ENCODE results near the gene MT2A. TPM values are rescaled to one million over a fixed set of nuclear protein-coding genes. Genes with fewer than 3 reads are reported as not detected.

MT2A gene
- total and polyA plus RNA-seq, 2 of the 4 experiments (the other 2 are of a cell fraction) = 25.5 to 621 TPM

DNA sequence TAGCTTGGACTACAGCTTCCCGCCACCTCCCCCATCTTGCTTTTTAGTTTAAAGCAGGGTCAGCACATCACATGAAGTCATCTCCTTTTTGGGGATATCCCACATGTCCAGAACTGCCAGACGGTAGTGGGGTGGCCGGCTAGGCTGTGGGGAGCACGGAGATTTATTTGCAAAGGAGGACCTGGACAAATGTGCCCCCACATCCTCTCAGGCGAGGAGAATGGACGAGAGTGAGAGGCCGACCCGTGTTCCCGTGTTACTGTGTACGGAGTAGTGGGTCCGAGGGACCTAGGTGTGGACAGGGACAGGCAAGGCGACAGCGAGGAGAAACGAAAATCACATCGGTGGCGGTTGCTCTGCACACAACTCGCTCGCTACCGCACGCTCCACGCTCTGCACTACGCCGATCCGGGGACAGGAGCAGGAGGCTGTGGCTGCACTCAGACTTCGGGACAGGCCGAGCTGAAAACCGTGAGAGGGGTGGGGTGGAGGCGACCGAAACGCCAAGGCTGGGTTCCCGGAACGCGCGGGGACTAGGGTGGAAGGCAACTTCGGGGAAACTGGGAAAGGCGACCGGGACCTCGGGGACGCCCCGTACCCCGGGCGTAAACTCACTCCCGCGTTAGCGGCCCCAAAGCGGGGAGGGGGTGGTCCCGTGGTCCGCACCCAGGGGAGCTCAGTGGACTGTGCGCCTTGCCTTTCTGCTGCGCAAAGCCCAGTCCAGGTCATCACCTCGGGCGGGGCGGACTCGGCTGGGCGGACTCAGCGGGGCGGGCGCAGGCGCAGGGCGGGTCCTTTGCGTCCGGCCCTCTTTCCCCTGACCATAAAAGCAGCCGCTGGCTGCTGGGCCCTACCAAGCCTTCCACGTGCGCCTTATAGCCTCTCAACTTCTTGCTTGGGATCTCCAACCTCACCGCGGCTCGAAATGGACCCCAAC is 29.7 kb downstream of the MT2A start, which contains the start of gene MT1A:
Gene MT1A, plus strand, starts transcription at position 853 of the 937 bp plus-strand sequence. Its CDS starts 73 bp downstream, at position 926.
- no peak within 1 kb of the TSS for H3K27ac ChIP-seq (ENCODE audit: insufficient read depth, low read length)
- peak within 1 kb of the TSS; percentile 36 for H3K4me3 ChIP-seq (ENCODE audit: insufficient read depth, low read depth, low read length)
- H2AK9ac ChIP-seq (replicated peaks; ENCODE audit: low read depth, low read length, poor library complexity) = no peak within 1 kb of the TSS
- no peak within 1 kb of the TSS for H3K56ac ChIP-seq (ENCODE audit: extremely low read depth, insufficient read depth, low read length)
- H3K18ac ChIP-seq (ENCODE audit: low read depth, low read length) = no peak within 1 kb of the TSS
- H3K14ac ChIP-seq (replicated peaks; ENCODE audit: low read depth, low read length) = no peak within 1 kb of the TSS
- H2BK20ac ChIP-seq (ENCODE audit: low read depth, low read length) = no peak within 1 kb of the TSS
- peak within 1 kb of the TSS; percentile 90; the same call in 1 of the 2 replicates for H3K23ac ChIP-seq (ENCODE audit: low read depth, low read length)
- H4K91ac ChIP-seq (ENCODE audit: insufficient read depth, low read depth, low read length) = no peak within 1 kb of the TSS
- ChIA-PET POLR2A (ENCODE audit: unreplicated experiment) (no interaction called here), CTCF (no interaction called here)
- intact Hi-C loops (cut with micrococcal nuclease) = no loop called here
- no peak within 1 kb of the TSS for H2AK5ac ChIP-seq (ENCODE audit: low read depth, low read length)
- in situ Hi-C loops (cut with MboI; ENCODE audit: low sequenced_read_pairs) = no loop called here
- peaks cover 90% of the 10 kb centered on the region for H3K27me3 ChIP-seq (ENCODE audit: control insufficient read depth, insufficient read depth, low read length)
- H3K79me1 ChIP-seq (ENCODE audit: low read depth in 1 of 2, low read length in 2 of 2) = no peaks in the 10 kb centered on the region
- H4K8ac ChIP-seq (ENCODE audit: low read depth in 2 of 2, low read length in 2 of 2) = no peak within 1 kb of the TSS
- TF ChIP-seq RFX5 (IDR thresholded peaks at IDR 0.05; ENCODE audit: low read depth, low read length) = no peak
- TF ChIP-seq, protein P1, sequence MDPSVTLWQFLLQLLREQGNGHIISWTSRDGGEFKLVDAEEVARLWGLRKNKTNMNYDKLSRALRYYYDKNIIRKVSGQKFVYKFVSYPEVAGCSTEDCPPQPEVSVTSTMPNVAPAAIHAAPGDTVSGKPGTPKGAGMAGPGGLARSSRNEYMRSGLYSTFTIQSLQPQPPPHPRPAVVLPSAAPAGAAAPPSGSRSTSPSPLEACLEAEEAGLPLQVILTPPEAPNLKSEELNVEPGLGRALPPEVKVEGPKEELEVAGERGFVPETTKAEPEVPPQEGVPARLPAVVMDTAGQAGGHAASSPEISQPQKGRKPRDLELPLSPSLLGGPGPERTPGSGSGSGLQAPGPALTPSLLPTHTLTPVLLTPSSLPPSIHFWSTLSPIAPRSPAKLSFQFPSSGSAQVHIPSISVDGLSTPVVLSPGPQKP (IDR thresholded peaks at IDR 0.05; ENCODE audit: borderline replicate concordance, low read depth, low read length) = no peak
- no peak for TF ChIP-seq POLR2A (IDR thresholded peaks at IDR 0.05; ENCODE audit: low read depth, low read length)
- no peak for TF ChIP-seq CTCF (conservative IDR thresholded peaks at IDR 0.05; ENCODE audit: low read depth, low read length)
- TF ChIP-seq RCOR1 (IDR thresholded peaks at IDR 0.05; ENCODE audit: insufficient replicate concordance, low read length) = no peak
- H3K4me2 ChIP-seq (ENCODE audit: low read depth, low read length) = peak within 1 kb of the TSS; percentile 63
- peak; percentile 7 for DNase-seq
- no peak within 1 kb of the TSS for H2BK120ac ChIP-seq (ENCODE audit: low read depth, low read length)
- H3K36me3 ChIP-seq (ENCODE audit: control insufficient read depth, insufficient read depth, low read length) = no peaks in the 10 kb centered on the region
- no TSS peak for BruUV-seq (replicated peaks)
- no peak within 1 kb of the TSS for H3K9ac ChIP-seq (ENCODE audit: low read depth, low read length)
- no peak within 1 kb of the TSS for H2BK5ac ChIP-seq (ENCODE audit: low read depth, low read length, poor library complexity, severe bottlenecking)
- no peaks in the 10 kb centered on the region; the same call in 1 of the 2 replicates for H3K4me1 ChIP-seq (ENCODE audit: control insufficient read depth, insufficient read depth, low read length)
- peak; percentile 90 for ATAC-seq (ENCODE audit: low read depth)
- no peaks in the 10 kb centered on the region for H3K9me1 ChIP-seq (ENCODE audit: insufficient read depth, low read length)
- H3K4ac ChIP-seq (ENCODE audit: low read depth, low read length) = peak within 1 kb of the TSS; percentile 36; the same call in 1 of the 2 replicates
- no peaks in the 10 kb centered on the region for H4K20me1 ChIP-seq (ENCODE audit: insufficient read depth, low read length)
- no peak within 1 kb of the TSS for H4K5ac ChIP-seq (ENCODE audit: low read depth, low read length)
- H2BK15ac ChIP-seq (ENCODE audit: low read depth, low read length) = no peak within 1 kb of the TSS
- peak within 1 kb of the TSS; percentile 86 for H2AFZ ChIP-seq (replicated peaks; ENCODE audit: low read length, poor library complexity)
- peaks cover 2% of the 10 kb centered on the region; the same call in 1 of the 2 replicates for H3K9me3 ChIP-seq (ENCODE audit: control insufficient read depth, insufficient read depth, low read length)
- WGBS, 2 experiments (ENCODE audit: extremely low coverage in 2 of 2, insufficient read length in 1 of 2) = 13% methylated on average over 48 of the region's 68 CpGs; no CpG with 5 or more reads in 1 of the 2 experiments
- dilution Hi-C loops (cut with HindIII; ENCODE audit: low sequenced_read_pairs, unreplicated experiment) = no loop called here
